Activated T-helper 2 cell treated with anti-CD3 and anti-CD28 coated beads, Interferon-gamma antibody, Interleukin-2, Interleukin-4, amounts not matched to agents 10 μg/mL and 5 μg/mL and 100 μg/mL, durations not matched to agents 14 hours and 24 hours and 36 hours (primary cell): ENCODE data around the gene STK32C. TPM values are rescaled to one million over a fixed set of nuclear protein-coding genes. Genes with fewer than 3 reads are reported as not detected.

ENCODE experiments used
- DNase-seq: peaks from one replicate; pipeline ENCODE4 v3.0.0; 2021; ENCODE audit warnings: low spot score
- H3K27ac Mint-ChIP-seq: one replicate; pipeline ENCODE4 v1.8.0; 2021; ENCODE audit warnings: mixed read lengths
- H3K27me3 Mint-ChIP-seq: one replicate; pipeline ENCODE4 v1.8.0; 2021; ENCODE audit warnings: low read depth, mixed read lengths
- H3K36me3 Mint-ChIP-seq: one replicate; pipeline ENCODE4 v1.8.0; 2021; ENCODE audit warnings: low read depth, mixed read lengths
- H3K4me1 Mint-ChIP-seq: one replicate; pipeline ENCODE4 v1.8.0; 2021; ENCODE audit warnings: low read depth, mixed read lengths
- H3K4me3 Mint-ChIP-seq: one replicate; pipeline ENCODE4 v1.8.0; 2021; ENCODE audit warnings: low read depth, mild to moderate bottlenecking, moderate library complexity, mixed read lengths
- H3K9me3 Mint-ChIP-seq: one replicate; pipeline ENCODE4 v1.8.0; 2021; ENCODE audit warnings: mixed read lengths
- intact Hi-C: fragments of 100-400 bp; cut with micrococcal nuclease; formaldehyde crosslinking; loops from one replicate; pipeline ENCODE4 v1.15.1; 2023
- total RNA-seq: library from RNA; stranded (reverse); gene quantifications from 2 replicates; pipeline ENCODE4 v1.2.3, GENCODE V29; 2022

STK32C gene
- total RNA-seq, 1 donor from 2014 or later = 17.3 TPM

GRCh38 chr10:132310701-132311337 lies 3.1 kb upstream of the STK32C start:
- H3K36me3 Mint-ChIP-seq = no peaks in the 10 kb centered on the region
- no peak for DNase-seq
- peaks cover 3% of the 10 kb centered on the region for H3K9me3 Mint-ChIP-seq
- intact Hi-C loops = no loop called here
- H3K4me3 Mint-ChIP-seq = no peak overlapping the region
- H3K27ac Mint-ChIP-seq = no peak overlapping the region
- peaks cover 28% of the 10 kb centered on the region for H3K27me3 Mint-ChIP-seq
- H3K4me1 Mint-ChIP-seq = peaks cover 4% of the 10 kb centered on the region

GRCh38 chr10:132309879-132310591 lies 2.3 kb upstream of the STK32C start:
- Mint-ChIP-seq H3K4me3 (peak overlapping the region; percentile 75), H3K27ac (no peak overlapping the region), H3K9me3 (peaks cover 3% of the 10 kb centered on the region), H3K27me3 (peaks cover 33% of the 10 kb centered on the region), H3K4me1 (peaks cover 4% of the 10 kb centered on the region), H3K36me3 (no peaks in the 10 kb centered on the region)
- DNase-seq = no peak
- intact Hi-C loops = loop anchor here (2.0 to 5.0 kb wide), 3 partner anchors 79 to 137 kb away; partner anchors contain the start of gene DPYSL4

GRCh38 chr10:132309471-132309865 lies 1.7 kb upstream of the STK32C start:
- Mint-ChIP-seq H3K4me1 (peaks cover 4% of the 10 kb centered on the region), H3K27ac (no peak overlapping the region), H3K36me3 (no peaks in the 10 kb centered on the region), H3K27me3 (peaks cover 33% of the 10 kb centered on the region), H3K4me3 (peak overlapping the region; percentile 75), H3K9me3 (peaks cover 3% of the 10 kb centered on the region)
- no peak for DNase-seq
- intact Hi-C loops = loop anchor here (2.0 to 5.0 kb wide), 3 partner anchors 79 to 138 kb away; partner anchors contain the start of gene DPYSL4

- intact Hi-C loops = loop anchor here (1.0 to 5.0 kb wide), 5 partner anchors 23 to 228 kb away; partner anchors contain the start of genes DPYSL4, INPP5A and LRRC27
- Mint-ChIP-seq H3K9me3 (no peaks in the 10 kb centered on the region), H3K36me3 (no peaks in the 10 kb centered on the region), H3K27me3 (peaks cover 31% of the 10 kb centered on the region), H3K4me3 (peak overlapping the region; percentile 75), H3K4me1 (peaks cover 4% of the 10 kb centered on the region), H3K27ac (no peak overlapping the region)
- DNase-seq = no peak
Measured at GRCh38 chr10:132308587-132309470, 1.1 kb upstream of the STK32C start.

GRCh38 chr10:132306864-132307751 lies 642 bp downstream of the STK32C start:
- peak overlapping the region; percentile 38 for H3K27ac Mint-ChIP-seq
- no peaks in the 10 kb centered on the region for H3K36me3 Mint-ChIP-seq

GRCh38 chr10:132306343-132306685 lies 1.4 kb downstream of the STK32C start:
- Mint-ChIP-seq H3K27me3 (peaks cover 31% of the 10 kb centered on the region), H3K36me3 (no peaks in the 10 kb centered on the region), H3K9me3 (no peaks in the 10 kb centered on the region), H3K4me3 (no peak overlapping the region), H3K4me1 (peaks cover 4% of the 10 kb centered on the region), H3K27ac (no peak overlapping the region)
- intact Hi-C loops = loop anchor here (5.0 kb wide), 1 partner anchor 141 kb away; no protein-coding TSS in a partner anchor
- DNase-seq = no peak

More at GRCh38 chr10:132306864-132307751, 642 bp downstream of the STK32C start:
- intact Hi-C loops = loop anchor here (5.0 kb wide), 1 partner anchor 140 kb away; no protein-coding TSS in a partner anchor
- no peak for DNase-seq
- peak overlapping the region; percentile 90 for H3K4me3 Mint-ChIP-seq
- H3K4me1 Mint-ChIP-seq = peaks cover 4% of the 10 kb centered on the region
- no peaks in the 10 kb centered on the region for H3K9me3 Mint-ChIP-seq
- H3K27me3 Mint-ChIP-seq = peaks cover 31% of the 10 kb centered on the region

GRCh38 chr10:132305654-132306342 lies 2.0 kb downstream of the STK32C start:
- H3K27ac Mint-ChIP-seq = no peak overlapping the region
- H3K4me3 Mint-ChIP-seq = peak overlapping the region; percentile 57
- no peaks in the 10 kb centered on the region for H3K9me3 Mint-ChIP-seq
- H3K27me3 Mint-ChIP-seq = peaks cover 31% of the 10 kb centered on the region
- H3K4me1 Mint-ChIP-seq = peaks cover 4% of the 10 kb centered on the region
- intact Hi-C loops = loop anchor here (5.0 kb wide), 1 partner anchor 142 kb away; no protein-coding TSS in a partner anchor
- no peak for DNase-seq
- H3K36me3 Mint-ChIP-seq = no peaks in the 10 kb centered on the region

GRCh38 chr10:132304756-132305509 lies 2.8 kb downstream of the STK32C start:
- DNase-seq = no peak
- Mint-ChIP-seq H3K27ac (no peak overlapping the region), H3K27me3 (peaks cover 25% of the 10 kb centered on the region), H3K4me1 (peaks cover 4% of the 10 kb centered on the region), H3K9me3 (no peaks in the 10 kb centered on the region), H3K36me3 (no peaks in the 10 kb centered on the region), H3K4me3 (no peak overlapping the region)
- intact Hi-C loops = loop anchor here (5.0 kb wide), 1 partner anchor 142 kb away; no protein-coding TSS in a partner anchor

- intact Hi-C loops = no loop called here
- no peak for DNase-seq
- Mint-ChIP-seq H3K4me3 (no peak overlapping the region), H3K27ac (no peak overlapping the region), H3K27me3 (peaks cover 18% of the 10 kb centered on the region), H3K9me3 (no peaks in the 10 kb centered on the region), H3K4me1 (peaks cover 3% of the 10 kb centered on the region), H3K36me3 (no peaks in the 10 kb centered on the region)
Measured at GRCh38 chr10:132303361-132304115, 4.2 kb downstream of the STK32C start.

GRCh38 chr10:132302421-132303310 lies 5.1 kb downstream of the STK32C start:
- intact Hi-C loops = no loop called here
- Mint-ChIP-seq H3K9me3 (no peaks in the 10 kb centered on the region), H3K27ac (no peak overlapping the region), H3K36me3 (no peaks in the 10 kb centered on the region), H3K4me1 (peaks cover 3% of the 10 kb centered on the region), H3K4me3 (no peak overlapping the region), H3K27me3 (peaks cover 18% of the 10 kb centered on the region)
- DNase-seq = no peak
